SHP77 treated with DMSO at 0.1 percent for 48 hours (cell line): ENCODE data around the gene UGT1A8.

Source experiments
- DNase-seq: peaks from one replicate; lab custom pipeline; 2025; lab: John Stamatoyannopoulos, UW

UGT1A8 gene

GRCh38 chr2:233801357-233802131 is 184.1 kb downstream of the UGT1A8 start:
- no peak for DNase-seq

- DNase-seq = no peak
These were observed 184.8 kb downstream of the UGT1A8 start for GRCh38 chr2:233802132-233802815.

- DNase-seq = no peak
These were observed 186.0 kb downstream of the UGT1A8 start for GRCh38 chr2:233803292-233803911.

GRCh38 chr2:233803994-233804393 is 186.6 kb downstream of the UGT1A8 start:
- no peak for DNase-seq

GRCh38 chr2:233807215-233807865 is 189.9 kb downstream of the UGT1A8 start:
- DNase-seq = no peak

GRCh38 chr2:233807966-233808935 is 190.8 kb downstream of the UGT1A8 start:
- no peak for DNase-seq

GRCh38 chr2:233810385-233810784 is 193.0 kb downstream of the UGT1A8 start:
- no peak for DNase-seq

- no peak for DNase-seq
These were observed 193.7 kb downstream of the UGT1A8 start for GRCh38 chr2:233811087-233811486.

- no peak for DNase-seq
These were observed 194.3 kb downstream of the UGT1A8 start for GRCh38 chr2:233811732-233812131.

GRCh38 chr2:233813236-233814055 is 196.0 kb downstream of the UGT1A8 start:
- no peak for DNase-seq

GRCh38 chr2:233814056-233814835 is 196.8 kb downstream of the UGT1A8 start:
- no peak for DNase-seq

GRCh38 chr2:233815861-233816260 is 198.4 kb downstream of the UGT1A8 start:
- DNase-seq = no peak

GRCh38 chr2:233816334-233816733 is 198.9 kb downstream of the UGT1A8 start:
- no peak for DNase-seq

- DNase-seq = no peak
These were observed 199.3 kb downstream of the UGT1A8 start for GRCh38 chr2:233816771-233817170.

GRCh38 chr2:233817361-233817911 is 200.0 kb downstream of the UGT1A8 start:
- no peak for DNase-seq

- no peak for DNase-seq
These were observed 200.7 kb downstream of the UGT1A8 start for GRCh38 chr2:233817995-233818638.

GRCh38 chr2:233818639-233819621 is 201.5 kb downstream of the UGT1A8 start:
- DNase-seq = no peak
